GM21717 (cell line): ENCODE measurements around the gene FGFR2.

Experiments
- ATAC-seq: cut with Tn5 transposase; IDR thresholded peaks from one replicate; pipeline ENCODE4 v1.9.1; 2021; ENCODE audit warnings: mild to moderate bottlenecking, moderate library complexity; ENCODE audit not compliant: unreplicated experiment

The FGFR2 gene

DNA sequence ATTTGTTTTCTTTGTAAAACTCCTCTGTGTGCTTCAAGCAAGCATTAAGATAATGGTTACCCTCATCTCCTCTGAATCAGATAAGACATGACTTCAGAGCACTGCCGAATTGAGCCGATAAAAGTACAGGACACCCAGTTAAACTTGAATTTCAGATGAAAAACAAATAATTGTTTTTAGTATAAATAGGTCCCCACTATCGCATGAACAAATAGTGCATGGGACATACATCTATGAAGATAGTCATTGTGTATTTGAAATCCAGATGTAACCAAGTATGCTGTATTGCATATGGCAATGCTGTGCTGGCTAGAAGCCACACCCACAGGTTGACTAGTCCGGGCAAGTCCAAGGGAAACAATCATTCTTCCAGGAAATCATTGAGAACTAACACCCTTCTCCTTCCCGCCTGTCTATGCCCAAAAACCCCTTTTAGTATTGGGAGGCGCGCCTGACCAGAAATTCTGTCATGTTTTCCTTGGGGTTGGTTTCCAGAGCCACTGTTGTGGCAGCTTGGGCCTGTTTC is 12.6 kb upstream of the FGFR2 start:
- ATAC-seq, result no peak

DNA sequence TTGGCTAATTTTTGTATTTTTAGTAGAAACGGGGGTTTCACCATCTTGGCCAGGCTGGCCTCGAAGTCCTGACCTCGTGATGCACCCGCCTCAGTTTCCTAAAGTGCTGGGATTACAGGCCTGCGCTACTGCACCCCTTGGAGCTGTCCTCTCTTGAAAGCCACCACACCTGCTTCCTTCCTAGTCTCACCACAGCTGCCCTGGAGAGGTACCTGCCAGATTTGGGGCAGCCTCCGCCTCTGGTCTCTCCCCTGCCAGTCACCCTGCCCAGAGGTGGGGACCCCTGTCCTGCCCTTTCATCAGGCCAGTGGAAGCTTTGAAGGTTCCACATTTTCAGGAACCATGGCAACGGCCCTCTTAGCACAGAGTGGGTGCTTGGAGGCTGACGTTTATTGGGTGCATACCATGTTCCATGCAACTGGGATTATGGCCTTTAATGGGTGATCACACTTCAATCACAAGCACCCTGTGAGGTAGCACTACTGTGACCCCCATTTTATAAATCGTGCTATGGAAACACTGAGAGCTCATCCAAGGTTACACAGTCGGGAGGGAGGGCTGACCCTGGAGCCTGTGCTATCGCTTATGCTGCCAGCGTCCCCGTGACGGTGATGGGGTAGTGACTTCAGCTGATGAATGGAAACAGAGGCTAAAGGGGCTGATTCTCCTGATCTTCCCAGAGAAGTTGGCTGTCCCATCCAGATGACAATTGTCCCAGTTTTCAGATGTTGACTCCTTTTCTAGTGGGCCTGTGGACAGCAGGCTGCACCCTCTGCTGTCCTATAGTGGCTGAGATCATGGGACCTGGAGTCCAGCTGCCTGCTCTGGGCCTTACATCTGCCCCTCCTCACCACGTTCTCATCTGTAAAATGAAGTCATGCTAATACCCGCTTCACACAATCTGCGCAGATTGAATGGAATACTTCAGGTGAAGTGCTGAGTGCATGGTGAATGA is 11.5 kb upstream of the FGFR2 start:
- ATAC-seq, result no peak

GRCh38 chr10:121608469-121609190 is 10.4 kb upstream of the FGFR2 start:
- no peak for ATAC-seq

GRCh38 chr10:121607310-121608055 is 9.2 kb upstream of the FGFR2 start:
- no peak for ATAC-seq

DNA sequence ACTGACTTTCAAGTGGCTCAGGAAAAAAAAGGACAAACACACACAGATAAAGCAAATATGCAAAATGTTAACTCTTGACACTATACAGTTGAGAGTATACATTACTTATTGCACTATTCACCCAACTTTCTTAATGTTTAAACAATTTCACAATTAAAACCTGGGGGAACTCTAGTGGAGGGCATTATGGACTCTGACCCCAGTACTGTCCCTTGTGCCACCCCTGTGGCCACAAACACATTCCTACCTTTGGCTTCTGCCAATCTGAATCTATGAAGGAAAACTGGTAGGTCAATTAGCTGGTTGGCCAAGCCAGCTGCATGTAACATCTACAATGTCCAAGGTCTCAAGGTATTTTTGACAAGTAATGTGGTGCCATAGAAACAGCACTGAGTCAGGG is 7.5 kb upstream of the FGFR2 start:
- ATAC-seq, result no peak

DNA sequence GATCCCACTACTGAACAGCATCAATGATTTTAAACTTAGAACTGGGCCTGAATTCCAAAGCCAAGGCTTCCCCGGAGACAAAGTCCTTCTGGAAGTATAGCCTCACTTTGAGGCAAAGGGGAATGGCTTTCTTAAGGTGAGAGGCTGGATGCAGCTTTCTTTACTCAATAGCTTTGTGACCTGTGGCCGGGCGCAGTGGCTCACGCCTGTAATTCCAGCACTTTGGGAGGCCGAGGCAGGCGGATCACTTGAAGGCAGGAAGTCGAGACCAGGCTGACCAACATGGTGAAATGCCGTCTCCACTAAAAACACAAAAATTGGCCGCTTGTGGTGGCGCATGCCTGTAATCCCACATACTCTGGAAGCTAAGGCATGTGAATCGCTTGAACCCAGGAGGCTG is 3.2 kb upstream of the FGFR2 start:
- ATAC-seq, result no peak

DNA sequence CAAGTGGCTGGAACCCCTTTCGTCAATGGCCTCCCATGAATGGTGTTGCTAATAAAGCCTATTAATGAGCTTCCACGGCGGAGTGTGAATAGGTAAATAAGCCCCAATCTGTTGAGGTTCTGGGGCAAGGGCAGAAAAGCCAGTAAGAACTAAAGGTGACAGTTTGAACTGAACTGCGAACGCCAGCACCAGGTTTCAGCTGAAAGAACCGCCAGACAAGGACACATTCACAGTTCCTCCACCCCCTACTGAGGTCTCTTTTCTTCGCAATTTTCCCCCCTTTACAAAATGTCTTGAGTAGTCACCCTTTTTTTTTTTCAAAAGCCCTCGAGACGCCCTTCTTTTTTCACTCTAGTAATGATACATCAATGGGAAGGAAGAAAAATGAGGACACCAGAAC is 2.4 kb upstream of the FGFR2 start:
- no peak for ATAC-seq

GRCh38 chr10:121599947-121600346 is 1.7 kb upstream of the FGFR2 start:
- no peak for ATAC-seq

- ATAC-seq, result no peak
These were observed 561 bp downstream of the FGFR2 start for GRCh38 chr10:121597504-121598262.

GRCh38 chr10:121596689-121597503 is 1.3 kb downstream of the FGFR2 start:
- ATAC-seq, result no peak

DNA sequence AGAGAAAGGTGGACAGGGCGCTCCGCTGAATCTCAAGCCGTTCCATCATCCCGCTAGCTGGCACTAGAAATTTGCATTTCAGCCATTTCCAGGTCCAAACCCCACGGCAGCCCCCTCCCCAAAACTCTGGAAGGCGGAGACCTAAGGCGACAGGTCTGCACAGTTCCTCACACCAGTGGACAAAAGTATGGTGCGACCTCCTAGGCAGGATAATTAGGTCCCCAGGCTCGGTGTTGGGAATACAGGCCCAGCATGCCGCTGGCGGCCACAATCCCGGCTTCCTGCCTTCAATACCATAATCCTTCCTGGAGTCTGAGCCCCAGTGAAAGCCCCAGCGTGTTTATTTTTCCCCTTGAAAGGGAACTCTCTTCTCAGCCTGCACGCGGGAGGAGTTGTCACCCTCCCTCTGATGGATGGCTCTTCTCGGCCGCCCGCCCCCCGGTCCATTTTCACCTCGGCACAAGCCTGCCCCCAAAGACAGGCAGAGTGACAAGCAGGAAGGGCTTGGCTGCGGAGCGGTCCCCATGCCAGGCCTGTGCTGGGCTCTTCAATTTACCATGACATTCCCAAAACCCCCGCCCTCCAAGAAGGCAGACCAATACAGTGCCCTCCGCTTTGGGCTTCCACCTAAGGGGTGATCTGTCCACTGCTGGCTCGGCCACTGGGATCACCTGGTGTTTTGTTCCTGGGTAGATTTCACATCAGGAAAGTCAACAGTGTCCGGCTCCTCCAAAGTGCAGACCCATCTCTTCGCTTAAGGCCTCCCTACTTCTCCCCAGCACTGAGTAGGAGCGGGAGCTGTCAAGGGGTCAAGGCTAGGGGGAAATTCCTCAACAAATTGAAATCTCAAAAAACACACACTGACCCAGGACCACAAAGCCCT is 2.2 kb downstream of the FGFR2 start:
- no peak for ATAC-seq

- ATAC-seq, result no peak
These were observed 2.9 kb downstream of the FGFR2 start for GRCh38 chr10:121595351-121595805.

DNA sequence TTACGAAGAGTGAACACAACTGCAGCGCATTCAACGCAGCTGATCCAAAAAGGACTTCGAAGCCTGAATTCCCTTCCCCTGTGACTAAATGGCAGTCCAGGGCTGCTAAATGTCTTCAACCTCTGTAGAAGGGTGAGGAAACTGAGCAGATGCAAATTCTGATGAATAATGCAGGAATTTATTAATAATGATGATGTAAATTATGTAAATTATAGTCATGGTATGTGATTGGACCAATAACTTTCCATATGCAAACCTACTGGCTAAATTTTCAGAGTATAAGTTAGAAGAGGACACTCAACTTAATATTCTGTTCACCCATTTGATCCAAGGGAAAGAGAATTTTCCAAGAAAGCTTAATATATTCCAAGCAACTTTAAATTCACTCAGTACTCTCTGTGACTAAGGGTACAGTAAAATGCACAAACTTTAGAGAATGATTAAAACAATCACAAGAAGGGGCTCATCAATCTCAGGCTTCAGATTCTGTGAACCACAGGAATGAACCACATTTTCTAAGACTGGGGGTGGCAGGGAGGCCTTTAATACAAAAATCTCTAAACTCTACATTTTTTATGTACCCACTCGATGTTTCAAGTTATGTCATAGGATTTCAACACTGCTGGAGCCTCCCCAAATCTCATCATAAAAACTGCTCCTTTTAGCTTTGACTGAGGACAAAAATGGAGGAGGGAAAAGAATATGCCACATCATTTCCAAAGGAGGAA is 3.5 kb downstream of the FGFR2 start:
- ATAC-seq, result no peak

DNA sequence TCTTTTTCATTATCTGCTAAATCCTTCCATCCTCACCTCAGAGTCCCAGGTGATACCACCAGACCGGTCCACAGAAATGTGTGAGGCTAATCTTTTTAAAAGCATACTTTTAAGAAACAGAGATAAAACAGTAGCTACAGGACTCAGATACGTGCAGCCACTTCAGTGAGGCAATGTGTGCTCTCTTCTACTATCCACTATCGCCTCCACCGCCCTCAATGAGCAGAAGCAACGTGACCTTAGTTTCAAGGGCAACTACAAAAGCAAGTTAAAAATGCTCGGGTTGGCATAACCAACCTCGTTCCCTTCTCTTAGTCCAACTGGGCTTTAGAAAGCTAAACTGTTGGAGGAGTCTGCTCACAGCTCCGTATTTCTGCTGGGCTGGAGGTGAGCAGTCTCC is 4.2 kb downstream of the FGFR2 start:
- ATAC-seq, result no peak

GRCh38 chr10:121593281-121594075 is 4.8 kb downstream of the FGFR2 start:
- ATAC-seq, result no peak

- no peak for ATAC-seq
These were observed 5.9 kb downstream of the FGFR2 start for GRCh38 chr10:121592155-121592890.
